ENCODE results near the gene KISS1R. TPM values are rescaled to one million over a fixed set of nuclear protein-coding genes. Genes with fewer than 3 reads are reported as not detected.
A peak's percentile ranks its signal among the peaks of the same experiment; 100 is the strongest.

The KISS1R gene
- total RNA-seq, 1 experiment from 2014 or later = 16.6 TPM

DNA sequence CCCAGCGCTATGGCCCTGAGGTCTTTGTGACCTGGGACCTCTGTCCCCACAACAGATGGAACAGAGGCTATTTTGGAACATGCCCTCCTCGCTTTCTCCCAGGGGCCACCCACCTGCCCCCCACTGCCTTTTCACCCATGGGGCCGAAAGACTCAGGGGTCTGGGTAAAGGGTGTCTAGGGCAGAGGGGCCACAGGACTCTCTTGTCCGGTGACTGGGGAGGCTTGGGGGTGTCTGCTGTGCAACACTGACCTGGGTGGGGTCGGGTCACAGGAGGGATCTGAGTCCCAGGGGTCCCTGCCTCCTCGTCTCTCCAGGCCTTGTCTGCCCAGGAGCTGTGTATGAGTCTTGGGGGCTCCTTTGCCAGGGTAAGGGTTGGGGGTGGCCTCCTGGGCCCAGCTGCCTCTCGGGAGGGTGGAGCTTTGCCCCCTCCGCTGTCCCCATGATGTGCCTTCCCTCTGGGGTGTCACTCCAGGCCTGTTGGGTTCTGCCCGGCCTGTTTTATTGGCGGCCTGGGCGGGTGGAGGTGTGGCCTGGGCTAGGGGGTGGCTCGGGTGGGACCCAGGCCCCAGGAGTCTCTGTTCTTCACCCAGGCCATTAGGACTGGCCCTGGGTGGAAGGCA, 10.8 kb downstream of the KISS1R start:
- no peaks in the 10 kb centered on the region for H3K4me1 Mint-ChIP-seq (ENCODE audit: low read depth, unreplicated experiment)

DNA sequence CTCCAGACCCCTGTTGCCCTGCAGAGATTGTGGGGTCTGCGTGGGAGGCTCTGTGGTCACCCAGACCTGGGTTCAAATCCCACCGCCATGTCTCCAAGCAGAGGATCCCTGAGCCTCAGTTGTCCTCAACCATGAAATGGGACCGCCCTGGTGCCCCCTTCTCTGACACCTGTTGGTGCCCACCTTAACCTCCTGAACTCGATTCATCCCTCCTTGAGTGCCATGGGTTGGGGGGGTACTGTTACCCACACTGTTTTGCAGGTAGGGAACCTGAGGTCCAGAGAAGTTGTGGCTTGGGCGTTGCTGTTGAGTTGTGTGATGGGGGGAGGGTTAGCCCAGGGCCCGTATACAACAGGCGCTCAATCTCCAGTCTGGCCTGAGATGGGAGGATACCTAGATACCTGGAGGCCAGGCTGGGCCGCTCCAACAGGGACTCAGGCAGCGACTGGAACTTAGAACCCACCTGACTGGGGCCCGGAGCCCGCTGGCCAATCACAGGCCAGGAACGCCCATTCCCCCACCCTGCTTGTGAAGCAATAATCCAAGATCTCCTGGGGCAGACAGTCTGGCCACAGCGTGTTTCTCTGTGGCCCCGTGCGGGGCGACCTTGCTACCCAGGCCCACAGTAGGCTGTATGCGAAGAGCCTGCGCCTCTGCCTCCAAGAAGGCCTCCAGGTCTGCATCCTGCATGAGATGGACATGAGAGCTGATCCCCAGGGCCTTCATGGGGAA, 11.5 kb downstream of the KISS1R start:
- Mint-ChIP-seq H3K4me1 (ENCODE audit: low read depth, unreplicated experiment) (no peaks in the 10 kb centered on the region), H3K9me3 (ENCODE audit: unreplicated experiment) (no peaks in the 10 kb centered on the region), H3K27me3 (ENCODE audit: insufficient read depth, unreplicated experiment) (no peaks in the 10 kb centered on the region), H3K36me3 (ENCODE audit: insufficient read depth, unreplicated experiment) (peaks cover 50% of the 10 kb centered on the region), H3K27ac (ENCODE audit: unreplicated experiment) (no peak overlapping the region), H3K4me3 (ENCODE audit: unreplicated experiment) (peak overlapping the region; percentile 85)
- Histone ChIP-seq H3K4me1 (peaks cover 41% of the 10 kb centered on the region), H3K9me3 (no peaks in the 10 kb centered on the region), H3K4me3 (ENCODE audit: low read depth, low read length) (peak overlapping the region; percentile 98), H3K27me3 (replicated peaks; ENCODE audit: control insufficient read depth, insufficient read depth, low read length) (no peaks in the 10 kb centered on the region), H3K36me3 (ENCODE audit: control insufficient read depth, insufficient read depth, low read length) (peaks cover 3% of the 10 kb centered on the region)
- intact Hi-C loops (cut with micrococcal nuclease; ENCODE audit: unreplicated experiment) = no loop called here
- TF ChIP-seq, protein P1, sequence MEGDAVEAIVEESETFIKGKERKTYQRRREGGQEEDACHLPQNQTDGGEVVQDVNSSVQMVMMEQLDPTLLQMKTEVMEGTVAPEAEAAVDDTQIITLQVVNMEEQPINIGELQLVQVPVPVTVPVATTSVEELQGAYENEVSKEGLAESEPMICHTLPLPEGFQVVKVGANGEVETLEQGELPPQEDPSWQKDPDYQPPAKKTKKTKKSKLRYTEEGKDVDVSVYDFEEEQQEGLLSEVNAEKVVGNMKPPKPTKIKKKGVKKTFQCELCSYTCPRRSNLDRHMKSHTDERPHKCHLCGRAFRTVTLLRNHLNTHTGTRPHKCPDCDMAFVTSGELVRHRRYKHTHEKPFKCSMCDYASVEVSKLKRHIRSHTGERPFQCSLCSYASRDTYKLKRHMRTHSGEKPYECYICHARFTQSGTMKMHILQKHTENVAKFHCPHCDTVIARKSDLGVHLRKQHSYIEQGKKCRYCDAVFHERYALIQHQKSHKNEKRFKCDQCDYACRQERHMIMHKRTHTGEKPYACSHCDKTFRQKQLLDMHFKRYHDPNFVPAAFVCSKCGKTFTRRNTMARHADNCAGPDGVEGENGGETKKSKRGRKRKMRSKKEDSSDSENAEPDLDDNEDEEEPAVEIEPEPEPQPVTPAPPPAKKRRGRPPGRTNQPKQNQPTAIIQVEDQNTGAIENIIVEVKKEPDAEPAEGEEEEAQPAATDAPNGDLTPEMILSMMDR (IDR thresholded peaks at IDR 0.05; ENCODE audit: insufficient read depth in 1 of 2, low read depth in 1 of 2, low read length in 1 of 2, severe bottlenecking in 1 of 2, unreplicated experiment in 1 of 2) = no peak
- ChIA-PET POLR2A (no interaction called here), CTCF (no interaction called here)
- TSS peak; percentile 13 for BruUV-seq (replicated peaks)
- DNase-seq = no peak

More for the DNA sequence above, 10.8 kb downstream of the KISS1R start:
- H3K27me3 ChIP-seq (replicated peaks; ENCODE audit: control insufficient read depth, insufficient read depth, low read length) = no peaks in the 10 kb centered on the region
- no peak for DNase-seq
- POLR2A ChIA-PET = no interaction called here
- H3K4me3 ChIP-seq (ENCODE audit: low read depth, low read length) = peak overlapping the region; percentile 98
- intact Hi-C loops (cut with micrococcal nuclease; ENCODE audit: unreplicated experiment) = no loop called here
- H3K27me3 Mint-ChIP-seq (ENCODE audit: insufficient read depth, unreplicated experiment) = no peaks in the 10 kb centered on the region
- peaks cover 41% of the 10 kb centered on the region for H3K4me1 ChIP-seq
- no peaks in the 10 kb centered on the region for H3K9me3 ChIP-seq
- peak overlapping the region; percentile 85 for H3K4me3 Mint-ChIP-seq (ENCODE audit: unreplicated experiment)
- no peaks in the 10 kb centered on the region for H3K9me3 Mint-ChIP-seq (ENCODE audit: unreplicated experiment)
- CTCF ChIA-PET = no interaction called here
- peaks cover 3% of the 10 kb centered on the region for H3K36me3 ChIP-seq (ENCODE audit: control insufficient read depth, insufficient read depth, low read length)
- peaks cover 42% of the 10 kb centered on the region for H3K36me3 Mint-ChIP-seq (ENCODE audit: insufficient read depth, unreplicated experiment)
- BruUV-seq (replicated peaks) = no TSS peak
- no peak overlapping the region for H3K27ac Mint-ChIP-seq (ENCODE audit: unreplicated experiment)
- TF ChIP-seq, protein P1 (IDR thresholded peaks at IDR 0.05; ENCODE audit: insufficient read depth in 1 of 2, low read depth in 1 of 2, low read length in 1 of 2, severe bottlenecking in 1 of 2, unreplicated experiment in 1 of 2) = no peak

DNA sequence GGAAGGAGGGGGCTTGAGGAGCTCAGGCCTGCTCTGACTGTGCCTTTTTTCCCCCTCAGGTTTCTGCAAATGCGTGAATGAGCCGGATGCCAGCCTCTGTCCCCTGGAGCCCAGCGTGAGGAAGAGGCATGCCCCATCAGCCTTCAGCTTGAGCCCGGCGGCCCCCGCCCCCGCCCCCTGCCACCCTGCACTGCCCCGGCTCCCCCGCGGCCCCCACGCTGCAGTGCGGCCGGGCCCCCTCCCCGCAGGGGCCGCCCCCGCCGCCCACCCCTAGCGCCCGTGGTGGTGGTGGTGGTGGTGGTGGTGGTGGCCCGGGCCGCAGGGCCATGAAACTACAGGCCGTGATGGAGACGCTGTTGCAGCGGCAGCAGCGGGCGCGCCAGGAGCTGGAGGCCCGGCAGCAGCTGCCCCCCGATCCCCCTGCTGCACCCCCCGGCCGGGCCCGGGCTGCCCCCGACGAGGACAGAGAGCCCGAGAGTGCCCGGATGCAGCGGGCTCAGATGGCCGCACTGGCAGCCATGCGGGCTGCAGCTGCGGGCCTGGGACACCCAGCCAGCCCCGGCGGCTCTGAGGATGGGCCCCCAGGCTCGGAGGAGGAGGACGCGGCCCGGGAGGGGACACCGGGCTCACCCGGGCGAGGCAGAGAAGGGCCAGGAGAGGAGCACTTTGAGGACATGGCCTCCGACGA, 12.2 kb downstream of the KISS1R start:
- H3K27ac Mint-ChIP-seq (ENCODE audit: unreplicated experiment) = no peak overlapping the region
- peaks cover 57% of the 10 kb centered on the region for H3K36me3 Mint-ChIP-seq (ENCODE audit: insufficient read depth, unreplicated experiment)
- Histone ChIP-seq H3K4me3 (ENCODE audit: low read depth, low read length) (no peak overlapping the region), H3K4me1 (peaks cover 34% of the 10 kb centered on the region), H3K9me3 (no peaks in the 10 kb centered on the region), H3K27me3 (replicated peaks; ENCODE audit: control insufficient read depth, insufficient read depth, low read length) (no peaks in the 10 kb centered on the region), H3K36me3 (ENCODE audit: control insufficient read depth, insufficient read depth, low read length) (peaks cover 3% of the 10 kb centered on the region)
- no peak for DNase-seq
- ChIA-PET POLR2A (no interaction called here), CTCF (no interaction called here)
- intact Hi-C loops (cut with micrococcal nuclease; ENCODE audit: unreplicated experiment) = no loop called here
- no peaks in the 10 kb centered on the region for H3K27me3 Mint-ChIP-seq (ENCODE audit: insufficient read depth, unreplicated experiment)
- H3K4me1 Mint-ChIP-seq (ENCODE audit: low read depth, unreplicated experiment) = no peaks in the 10 kb centered on the region
- no peaks in the 10 kb centered on the region for H3K9me3 Mint-ChIP-seq (ENCODE audit: unreplicated experiment)
- no peak overlapping the region for H3K4me3 Mint-ChIP-seq (ENCODE audit: unreplicated experiment)
- no TSS peak for BruUV-seq (replicated peaks)
- TF ChIP-seq, protein P1 (IDR thresholded peaks at IDR 0.05; ENCODE audit: insufficient read depth in 1 of 2, low read depth in 1 of 2, low read length in 1 of 2, severe bottlenecking in 1 of 2, unreplicated experiment in 1 of 2) = no peak
